ENCODE results near the gene MBLAC2.

The MBLAC2 gene

DNA sequence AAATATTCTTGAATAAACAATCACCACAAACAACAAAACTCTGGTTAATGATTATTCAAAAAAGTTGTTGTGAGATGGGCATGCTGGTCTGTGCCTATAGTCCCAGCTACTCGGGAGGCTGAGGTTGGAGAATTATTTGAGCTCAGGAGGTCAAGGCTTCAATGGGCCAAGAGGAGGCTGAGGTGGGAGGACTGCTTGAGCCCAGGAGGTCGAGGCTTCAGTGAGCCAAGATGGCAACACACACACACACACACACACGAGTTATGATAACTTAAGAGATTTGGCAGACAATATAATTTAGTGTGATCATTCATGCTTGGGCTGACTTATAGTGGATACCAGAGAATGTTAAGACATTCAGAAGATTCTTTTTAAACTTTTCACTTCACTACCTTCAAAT lies 39.9 kb upstream of the MBLAC2 start:
- Histone ChIP-seq H4K20me1 (ENCODE audit: control insufficient read depth, insufficient read depth, low read depth, low read length) (no peaks in the 10 kb centered on the region), H3K9me3 (ENCODE audit: control insufficient read depth, insufficient read depth, low read length) (no peaks in the 10 kb centered on the region), H3K79me2 (ENCODE audit: control insufficient read depth, low read length) (0 out of 2 replicates have a peak, but pooled peaks cover 2% of the 10 kb centered on the region), H3K9me2 (replicated peaks; ENCODE audit: control insufficient read depth, low read length) (no peaks in the 10 kb centered on the region), H3F3A (ENCODE audit: control insufficient read depth, insufficient read depth) (peaks cover 4% of the 10 kb centered on the region), H3K4me1 (ENCODE audit: control insufficient read depth, low read length) (peaks cover 36% of the 10 kb centered on the region), H3K36me3 (ENCODE audit: control insufficient read depth, low read length) (peaks cover 40% of the 10 kb centered on the region), H3K27me3 (ENCODE audit: control insufficient read depth, low read length) (no peaks in the 10 kb centered on the region), H3K4me2 (ENCODE audit: low read length) (no peak overlapping the region), H3K27ac (ENCODE audit: low read depth, low read length) (no peak overlapping the region), H3K4me3 (ENCODE audit: low read length) (no peak overlapping the region)
- TF ChIP-seq EZH2phosphoT487 (IDR thresholded peaks at IDR 0.05; ENCODE audit: borderline replicate concordance, low read length) (no peak), CTCF (IDR thresholded peaks at IDR 0.05; ENCODE audit: low read depth, low read length, poor library complexity, severe bottlenecking) (no peak)

DNA sequence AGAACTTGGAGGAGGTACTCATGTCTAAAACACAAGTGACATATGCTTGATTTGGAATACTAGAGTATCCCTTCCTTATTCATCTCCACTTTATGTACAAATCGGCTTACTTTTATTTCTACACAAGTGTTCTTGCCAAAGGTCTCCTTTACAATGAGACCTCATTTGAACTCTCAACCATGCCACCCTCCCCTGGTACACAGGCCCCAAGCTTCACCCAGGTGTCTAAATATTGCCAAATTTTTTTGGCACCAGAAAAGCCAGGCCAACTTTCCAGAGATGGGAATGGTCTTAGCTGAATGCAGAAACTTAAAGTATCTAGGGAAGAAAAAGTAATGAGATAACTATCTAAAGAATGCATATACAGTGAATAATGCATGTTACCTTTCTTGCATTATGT lies 35.9 kb upstream of the MBLAC2 start:
- Histone ChIP-seq H3K36me3 (ENCODE audit: control insufficient read depth, low read length) (peaks cover 25% of the 10 kb centered on the region), H3K9me2 (replicated peaks; ENCODE audit: control insufficient read depth, low read length) (no peaks in the 10 kb centered on the region), H3K4me1 (ENCODE audit: control insufficient read depth, low read length) (peaks cover 16% of the 10 kb centered on the region)

DNA sequence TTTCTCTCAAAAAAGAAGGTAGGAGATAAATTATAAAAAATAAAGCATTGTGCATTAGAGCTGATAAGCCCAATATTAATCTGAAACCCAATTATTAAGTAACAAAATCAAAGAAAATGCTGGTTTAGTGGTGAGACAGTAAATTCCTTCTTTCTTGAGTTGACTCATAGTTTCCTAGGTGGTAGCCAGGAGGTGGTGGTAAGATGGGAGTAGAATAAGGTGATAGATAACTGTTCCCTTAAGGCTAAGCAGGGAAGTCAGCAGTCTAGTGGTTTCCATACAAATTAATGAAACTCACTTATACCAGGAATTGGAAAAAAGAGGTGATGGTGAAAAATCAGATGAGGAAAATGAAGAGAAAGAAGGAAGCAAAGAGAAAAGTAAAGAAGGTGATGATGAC lies 31.6 kb upstream of the MBLAC2 start:
- H3K36me3 ChIP-seq (ENCODE audit: control insufficient read depth, low read length): peaks cover 20% of the 10 kb centered on the region
- no peak overlapping the region for H3K4me3 ChIP-seq (ENCODE audit: low read length)
- H3K9me3 ChIP-seq (ENCODE audit: control insufficient read depth, insufficient read depth, low read length): no peaks in the 10 kb centered on the region
- no peak overlapping the region for H3K4me2 ChIP-seq (ENCODE audit: low read length)
- no peaks in the 10 kb centered on the region for H3K9me2 ChIP-seq (replicated peaks; ENCODE audit: control insufficient read depth, low read length)
- TF ChIP-seq EZH2phosphoT487 (IDR thresholded peaks at IDR 0.05; ENCODE audit: borderline replicate concordance, low read length) (no peak), CTCF (IDR thresholded peaks at IDR 0.05; ENCODE audit: low read depth, low read length, poor library complexity, severe bottlenecking) (no peak)
- H3F3A ChIP-seq (ENCODE audit: control insufficient read depth, insufficient read depth): 0 out of 2 replicates have a peak, but pooled peaks cover 3% of the 10 kb centered on the region
- no peaks in the 10 kb centered on the region for H3K27me3 ChIP-seq (ENCODE audit: control insufficient read depth, low read length)
- no peak overlapping the region for H3K27ac ChIP-seq (ENCODE audit: low read depth, low read length)
- H3K4me1 ChIP-seq (ENCODE audit: control insufficient read depth, low read length): peaks cover 16% of the 10 kb centered on the region
- H4K20me1 ChIP-seq (ENCODE audit: control insufficient read depth, insufficient read depth, low read depth, low read length): no peaks in the 10 kb centered on the region
- no peaks in the 10 kb centered on the region for H3K79me2 ChIP-seq (ENCODE audit: control insufficient read depth, low read length)

More for the DNA sequence above, 35.9 kb upstream of the MBLAC2 start:
- no peak for TF ChIP-seq CTCF (IDR thresholded peaks at IDR 0.05; ENCODE audit: low read depth, low read length, poor library complexity, severe bottlenecking)
- no peak for TF ChIP-seq EZH2phosphoT487 (IDR thresholded peaks at IDR 0.05; ENCODE audit: borderline replicate concordance, low read length)
- Histone ChIP-seq H4K20me1 (ENCODE audit: control insufficient read depth, insufficient read depth, low read depth, low read length) (no peaks in the 10 kb centered on the region), H3K4me3 (ENCODE audit: low read length) (no peak overlapping the region), H3K27ac (ENCODE audit: low read depth, low read length) (no peak overlapping the region), H3K9me3 (ENCODE audit: control insufficient read depth, insufficient read depth, low read length) (no peaks in the 10 kb centered on the region), H3K27me3 (ENCODE audit: control insufficient read depth, low read length) (no peaks in the 10 kb centered on the region), H3F3A (ENCODE audit: control insufficient read depth, insufficient read depth) (peaks cover 3% of the 10 kb centered on the region; the same call in 1 of the 2 replicates), H3K4me2 (ENCODE audit: low read length) (no peak overlapping the region), H3K79me2 (ENCODE audit: control insufficient read depth, low read length) (no peaks in the 10 kb centered on the region)

All from DOHH2 (cell line).